ENCODE results near the gene SULF2.

SULF2 gene

DNA sequence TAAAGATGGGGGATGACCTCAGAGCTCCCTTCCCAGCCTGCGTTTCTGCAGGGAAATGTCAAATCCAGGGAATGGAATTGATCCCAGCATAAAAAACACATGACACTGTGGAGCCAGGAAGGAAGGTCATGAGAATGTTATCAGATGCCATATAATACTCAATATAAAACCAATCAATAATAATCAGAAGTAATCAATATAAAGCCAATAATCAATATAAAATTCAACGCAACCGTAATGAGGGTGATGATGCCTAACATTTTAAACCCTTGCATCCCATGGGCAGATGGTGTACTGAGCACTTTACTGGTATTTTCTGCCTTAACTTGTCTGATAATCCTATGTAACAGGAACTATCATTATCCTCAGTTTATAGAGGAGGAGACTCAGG lies 30.1 kb upstream of the SULF2 start:
- ATAC-seq, result no peak
- TF ChIP-seq OSR1 (CRISPR knock-in tag; IDR thresholded peaks at IDR 0.05) (no peak), BACH2 (CRISPR knock-in tag; IDR thresholded peaks at IDR 0.05; ENCODE audit: borderline replicate concordance) (no peak), ZC3H10 (CRISPR knock-in tag; IDR thresholded peaks at IDR 0.05) (no peak), TOX (CRISPR knock-in tag; IDR thresholded peaks at IDR 0.05; ENCODE audit: borderline replicate concordance) (no peak), TCF4 (CRISPR knock-in tag; IDR thresholded peaks at IDR 0.05; ENCODE audit: borderline replicate concordance) (no peak)

- TF ChIP-seq ZNF565 (CRISPR knock-in tag; conservative IDR thresholded peaks at IDR 0.05; ENCODE audit: low read depth), result no peak
- TF ChIP-seq PPARA (CRISPR knock-in tag; IDR thresholded peaks at IDR 0.05; ENCODE audit: borderline replicate concordance), result no peak
- TF ChIP-seq ZNF8 (CRISPR knock-in tag; IDR thresholded peaks at IDR 0.05), result no peak
- TF ChIP-seq ISL1 (CRISPR knock-in tag; IDR thresholded peaks at IDR 0.05), result no peak
- no peak for TF ChIP-seq ZC3H10 (CRISPR knock-in tag; IDR thresholded peaks at IDR 0.05)
- TF ChIP-seq BACH2 (CRISPR knock-in tag; IDR thresholded peaks at IDR 0.05; ENCODE audit: borderline replicate concordance), result no peak
- TF ChIP-seq GLIS3 (CRISPR knock-in tag; IDR thresholded peaks at IDR 0.05), result no peak
- TF ChIP-seq POU6F1 (CRISPR knock-in tag; IDR thresholded peaks at IDR 0.05; ENCODE audit: borderline replicate concordance, low read depth), result no peak
- TF ChIP-seq ZFP3 (CRISPR knock-in tag; IDR thresholded peaks at IDR 0.05), result no peak
- TF ChIP-seq CSDC2 (CRISPR knock-in tag; IDR thresholded peaks at IDR 0.05), result no peak
- TF ChIP-seq TOX (CRISPR knock-in tag; IDR thresholded peaks at IDR 0.05; ENCODE audit: borderline replicate concordance), result no peak
- TF ChIP-seq ZFP30 (CRISPR knock-in tag; IDR thresholded peaks at IDR 0.05), result no peak
- TF ChIP-seq, protein P1, sequence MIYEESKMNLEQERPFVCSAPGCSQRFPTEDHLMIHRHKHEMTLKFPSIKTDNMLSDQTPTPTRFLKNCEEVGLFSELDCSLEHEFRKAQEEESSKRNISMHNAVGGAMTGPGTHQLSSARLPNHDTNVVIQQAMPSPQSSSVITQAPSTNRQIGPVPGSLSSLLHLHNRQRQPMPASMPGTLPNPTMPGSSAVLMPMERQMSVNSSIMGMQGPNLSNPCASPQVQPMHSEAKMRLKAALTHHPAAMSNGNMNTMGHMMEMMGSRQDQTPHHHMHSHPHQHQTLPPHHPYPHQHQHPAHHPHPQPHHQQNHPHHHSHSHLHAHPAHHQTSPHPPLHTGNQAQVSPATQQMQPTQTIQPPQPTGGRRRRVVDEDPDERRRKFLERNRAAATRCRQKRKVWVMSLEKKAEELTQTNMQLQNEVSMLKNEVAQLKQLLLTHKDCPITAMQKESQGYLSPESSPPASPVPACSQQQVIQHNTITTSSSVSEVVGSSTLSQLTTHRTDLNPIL (CRISPR knock-in tag; IDR thresholded peaks at IDR 0.05; ENCODE audit: low read depth), result no peak
- TF ChIP-seq ESRRG (CRISPR knock-in tag; IDR thresholded peaks at IDR 0.05), result no peak
- TF ChIP-seq SNAI2 (CRISPR knock-in tag; IDR thresholded peaks at IDR 0.05), result no peak
- no peak for TF ChIP-seq TCF4 (CRISPR knock-in tag; IDR thresholded peaks at IDR 0.05; ENCODE audit: borderline replicate concordance)
- no peak for ATAC-seq
Observed at GRCh38 chr20:47814632-47815415, 29.5 kb upstream of the SULF2 start.

DNA sequence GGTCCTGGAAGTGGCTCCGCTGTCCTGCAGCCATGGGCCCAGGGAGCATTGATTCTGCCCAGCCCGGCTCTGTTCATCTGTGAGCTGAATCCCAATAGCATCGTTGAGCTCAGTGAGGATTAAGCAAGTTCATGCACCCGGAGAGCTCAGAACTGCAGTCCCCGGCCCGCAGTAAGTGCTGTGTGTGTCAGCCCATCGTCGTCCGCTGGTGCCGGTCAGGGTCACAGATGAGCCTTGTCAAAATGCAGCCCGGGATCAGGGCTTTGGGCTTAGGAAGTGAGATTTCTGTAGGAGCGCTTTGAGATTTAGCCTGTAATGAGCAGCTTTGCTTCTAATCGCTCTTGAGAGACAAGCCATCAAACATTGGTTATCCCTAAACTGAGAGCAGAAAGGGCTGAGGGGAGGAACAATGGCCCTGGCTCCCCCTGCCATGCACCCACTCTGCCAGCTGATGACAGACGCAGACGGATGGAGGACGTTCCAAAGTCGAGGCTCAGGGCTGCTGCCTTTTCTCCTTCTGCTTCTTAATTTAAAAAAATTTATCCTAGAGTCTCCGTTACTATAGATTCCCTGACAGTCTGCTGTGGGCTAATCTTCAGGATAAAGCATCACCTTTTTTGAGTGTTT lies 25.6 kb upstream of the SULF2 start:
- TF ChIP-seq ZFP30 (CRISPR knock-in tag; IDR thresholded peaks at IDR 0.05) (no peak), OSR1 (CRISPR knock-in tag; IDR thresholded peaks at IDR 0.05) (no peak), ARNTL (CRISPR knock-in tag; IDR thresholded peaks at IDR 0.05; ENCODE audit: borderline replicate concordance, low read depth) (no peak), BACH2 (CRISPR knock-in tag; IDR thresholded peaks at IDR 0.05; ENCODE audit: borderline replicate concordance) (no peak), PPARA (CRISPR knock-in tag; IDR thresholded peaks at IDR 0.05; ENCODE audit: borderline replicate concordance) (no peak), GLIS3 (CRISPR knock-in tag; IDR thresholded peaks at IDR 0.05) (no peak), ZNF70 (CRISPR knock-in tag; IDR thresholded peaks at IDR 0.05) (no peak), RARB (CRISPR knock-in tag; IDR thresholded peaks at IDR 0.05) (no peak), TCF4 (CRISPR knock-in tag; IDR thresholded peaks at IDR 0.05; ENCODE audit: borderline replicate concordance) (no peak), ESRRG (CRISPR knock-in tag; IDR thresholded peaks at IDR 0.05) (no peak), PATZ1 (CRISPR knock-in tag; IDR thresholded peaks at IDR 0.05; ENCODE audit: borderline replicate concordance) (no peak), CSDC2 (CRISPR knock-in tag; IDR thresholded peaks at IDR 0.05) (no peak), CSRNP3 (CRISPR knock-in tag; IDR thresholded peaks at IDR 0.05) (no peak), ZNF565 (CRISPR knock-in tag; conservative IDR thresholded peaks at IDR 0.05; ENCODE audit: low read depth) (no peak)
- ATAC-seq, result no peak
